K562 (cell line): ENCODE results near the gene SLC33A1. TPM values are rescaled to one million over a fixed set of nuclear protein-coding genes. Genes with fewer than 3 reads are reported as not detected.

ENCODE experiments used
- CREM ChIP-seq: IDR thresholded peaks from 2 replicates; pipeline ENCODE4 v1.6.1; 2014; ENCODE audit warnings: antibody characterized with exemption, low read depth
- DPF2 ChIP-seq: fragments of 450-650 bp; IDR thresholded peaks from 2 replicates; pipeline ENCODE4 v1.6.1; 2016
- L3MBTL2 ChIP-seq: fragments of 450-650 bp; IDR thresholded peaks from 2 replicates; pipeline ENCODE4 v1.6.1; 2016; ENCODE audit warnings: mild to moderate bottlenecking, moderate library complexity
- MBD2 ChIP-seq: sonication (generic); IDR thresholded peaks from 2 replicates; pipeline ENCODE4 v1.6.1; 2016; ENCODE audit warnings: low read depth, borderline replicate concordance
- MEF2A ChIP-seq: IDR thresholded peaks from 2 replicates; pipeline ENCODE4 v1.6.1; 2011; ENCODE audit warnings: low read depth, mild to moderate bottlenecking, low read length, moderate library complexity; ENCODE audit not compliant: control insufficient read depth
- MLLT1 ChIP-seq, 2 experiments: fragments of 450-650 bp; IDR thresholded peaks; 2 replicates each; pipeline ENCODE4 v1.6.1; 2016
- PML ChIP-seq: IDR thresholded peaks from 2 replicates; pipeline ENCODE4 v1.6.1; 2012; ENCODE audit warnings: low read length, inconsistent platforms
- POLR2A ChIP-seq: fragments of 450-650 bp; conservative IDR thresholded peaks from 2 replicates; pipeline ENCODE4 v1.6.1; 2016
- RNF2 ChIP-seq: sonication (generic); IDR thresholded peaks from 2 replicates; pipeline ENCODE4 v1.6.1; 2016
- SUPT5H ChIP-seq: fragments of 450-650 bp; IDR thresholded peaks from 2 replicates; pipeline ENCODE4 v1.6.1; 2016
- TAF1 ChIP-seq: IDR thresholded peaks from 2 replicates; pipeline ENCODE4 v1.6.1; 2011; ENCODE audit warnings: mild to moderate bottlenecking, low read length, moderate library complexity; ENCODE audit not compliant: insufficient read depth, control insufficient read depth, severe bottlenecking; ENCODE audit errors: extremely low read depth
- TRIM24 ChIP-seq, 2 experiments: fragments of 450-650 bp; IDR thresholded peaks; 2 replicates each; pipeline ENCODE4 v1.6.1; 2016
- polyA plus RNA-seq, 8 experiments: library from polyadenylated mRNA; depleted of rRNA in 4 of 8; stranded (reverse) in 5 of 8; unstranded in 3 of 8; fragments of >200 nt; fragmentation: Nextera tagmentation in 2 of 8; fragmentation: Illumina TruSeq in 1 of 8; extraction: Ambion mirVana in 2 of 8; extraction: Trizol in 1 of 8; gene quantifications; 2 replicates each; pipeline versions ENCODE4 v1.2.1 to v1.2.3, GENCODE V29; 2011 to 2014; ENCODE audit warnings: inconsistent platforms in 1 of 8, missing spikeins in 1 of 8
- total RNA-seq, 7 experiments: library from RNA; depleted of rRNA in 6 of 7; stranded (reverse); fragments of >200 nt in 6 of 7; fragmentation: Illumina TruSeq in 2 of 7; extraction: Trizol in 2 of 7; gene quantifications; 2 replicates each; pipeline versions ENCODE4 v1.2.1 to v1.2.3, GENCODE V29; 2011 to 2021; ENCODE audit warnings: low replicate concordance in 1 of 7
- TF ChIP-seq, protein P1 (sequence below), 2 experiments: IDR thresholded peaks; 2 replicates each; pipeline ENCODE4 v1.6.1; 2011; ENCODE audit warnings: borderline replicate concordance in 1 of 2, control low read depth in 1 of 2, low read depth in 1 of 2, low read length in 1 of 2, mild to moderate bottlenecking in 1 of 2, mixed read lengths in 1 of 2, moderate library complexity in 1 of 2; ENCODE audit not compliant: insufficient read depth in 1 of 2, insufficient read length in 1 of 2, poor library complexity in 1 of 2, severe bottlenecking in 1 of 2; ENCODE audit errors: extremely low read depth in 1 of 2
- TF ChIP-seq, protein P2 (sequence below), 3 experiments: fragments of 200-800 bp in 1 of 3; fragments of 250-450 bp in 1 of 3; fragments of 450-650 bp in 1 of 3; sonication (Bioruptor Pico) in 1 of 3; sonication (Bioruptor generic) in 1 of 3; formaldehyde crosslinking in 1 of 3; IDR thresholded peaks; 2 replicates each; pipeline versions ENCODE4 v1.6.1 to v1.8.0; 2016 to 2022; ENCODE audit warnings: mild to moderate bottlenecking in 2 of 3, missing genetic modification characterization in 2 of 3, missing compliant biosample characterization in 1 of 3, moderate library complexity in 1 of 3
- TF ChIP-seq, protein P3 (sequence below): sonication (generic); formaldehyde crosslinking; IDR thresholded peaks from 2 replicates; pipeline ENCODE4 v1.8.1; 2023; ENCODE audit warnings: mild to moderate bottlenecking, missing genetic modification reagents

SLC33A1 gene
- total and polyA plus RNA-seq, 9 of the 15 experiments (the other 6 are each of a cell fraction or from before 2014, with no cell fraction given): 6.2 to 26.8 (median 19.6) TPM

GRCh38 chr3:155828490-155829098 lies 25.6 kb downstream of the SLC33A1 start (continued):
- TF ChIP-seq, protein P1, sequence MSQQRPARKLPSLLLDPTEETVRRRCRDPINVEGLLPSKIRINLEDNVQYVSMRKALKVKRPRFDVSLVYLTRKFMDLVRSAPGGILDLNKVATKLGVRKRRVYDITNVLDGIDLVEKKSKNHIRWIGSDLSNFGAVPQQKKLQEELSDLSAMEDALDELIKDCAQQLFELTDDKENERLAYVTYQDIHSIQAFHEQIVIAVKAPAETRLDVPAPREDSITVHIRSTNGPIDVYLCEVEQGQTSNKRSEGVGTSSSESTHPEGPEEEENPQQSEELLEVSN (IDR thresholded peaks at IDR 0.05; ENCODE audit: borderline replicate concordance in 1 of 2, extremely low read depth in 1 of 2, insufficient read depth in 1 of 2, insufficient read length in 1 of 2, low read depth in 1 of 2, low read length in 1 of 2, poor library complexity in 1 of 2, severe bottlenecking in 1 of 2): peak in 1 of 2 experiments; percentile 25
- TF ChIP-seq POLR2A (0 out of 2 replicates have a peak, but pooled peaks have one; percentile 18), RNF2 (peak; percentile 60; the same call in 1 of the 2 replicates), DPF2 (peak; percentile 84), L3MBTL2 (peak; percentile 46; the same call in 1 of the 2 replicates), CREM (peak; percentile 65), MLLT1 (IDR thresholded peaks at IDR 0.05) (peak in 1 of 2 experiments; percentile 54; a peak in 1 of 4 replicates), TRIM24 (IDR thresholded peaks at IDR 0.05) (peak; percentile 46 to 47; a peak in 2 of 4 replicates), SUPT5H (0 out of 2 replicates have a peak, but pooled peaks have one; percentile 22), MBD2 (peak; percentile 60; the same call in 1 of the 2 replicates), TAF1 (peak; percentile 51), MEF2A (0 out of 2 replicates have a peak, but pooled peaks have one; percentile 16), PML (peak; percentile 41; the same call in 1 of the 2 replicates)
- TF ChIP-seq, protein P2, sequence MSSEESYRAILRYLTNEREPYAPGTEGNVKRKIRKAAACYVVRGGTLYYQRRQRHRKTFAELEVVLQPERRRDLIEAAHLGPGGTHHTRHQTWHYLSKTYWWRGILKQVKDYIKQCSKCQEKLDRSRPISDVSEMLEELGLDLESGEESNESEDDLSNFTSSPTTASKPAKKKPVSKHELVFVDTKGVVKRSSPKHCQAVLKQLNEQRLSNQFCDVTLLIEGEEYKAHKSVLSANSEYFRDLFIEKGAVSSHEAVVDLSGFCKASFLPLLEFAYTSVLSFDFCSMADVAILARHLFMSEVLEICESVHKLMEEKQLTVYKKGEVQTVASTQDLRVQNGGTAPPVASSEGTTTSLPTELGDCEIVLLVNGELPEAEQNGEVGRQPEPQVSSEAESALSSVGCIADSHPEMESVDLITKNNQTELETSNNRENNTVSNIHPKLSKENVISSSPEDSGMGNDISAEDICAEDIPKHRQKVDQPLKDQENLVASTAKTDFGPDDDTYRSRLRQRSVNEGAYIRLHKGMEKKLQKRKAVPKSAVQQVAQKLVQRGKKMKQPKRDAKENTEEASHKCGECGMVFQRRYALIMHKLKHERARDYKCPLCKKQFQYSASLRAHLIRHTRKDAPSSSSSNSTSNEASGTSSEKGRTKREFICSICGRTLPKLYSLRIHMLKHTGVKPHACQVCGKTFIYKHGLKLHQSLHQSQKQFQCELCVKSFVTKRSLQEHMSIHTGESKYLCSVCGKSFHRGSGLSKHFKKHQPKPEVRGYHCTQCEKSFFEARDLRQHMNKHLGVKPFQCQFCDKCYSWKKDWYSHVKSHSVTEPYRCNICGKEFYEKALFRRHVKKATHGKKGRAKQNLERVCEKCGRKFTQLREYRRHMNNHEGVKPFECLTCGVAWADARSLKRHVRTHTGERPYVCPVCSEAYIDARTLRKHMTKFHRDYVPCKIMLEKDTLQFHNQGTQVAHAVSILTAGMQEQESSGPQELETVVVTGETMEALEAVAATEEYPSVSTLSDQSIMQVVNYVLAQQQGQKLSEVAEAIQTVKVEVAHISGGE (CRISPR knock-in tag; IDR thresholded peaks at IDR 0.05): 0 out of 6 replicates have a peak, but pooled peaks of 1 of the 3 experiments have one; percentile 29
- TF ChIP-seq, protein P3, sequence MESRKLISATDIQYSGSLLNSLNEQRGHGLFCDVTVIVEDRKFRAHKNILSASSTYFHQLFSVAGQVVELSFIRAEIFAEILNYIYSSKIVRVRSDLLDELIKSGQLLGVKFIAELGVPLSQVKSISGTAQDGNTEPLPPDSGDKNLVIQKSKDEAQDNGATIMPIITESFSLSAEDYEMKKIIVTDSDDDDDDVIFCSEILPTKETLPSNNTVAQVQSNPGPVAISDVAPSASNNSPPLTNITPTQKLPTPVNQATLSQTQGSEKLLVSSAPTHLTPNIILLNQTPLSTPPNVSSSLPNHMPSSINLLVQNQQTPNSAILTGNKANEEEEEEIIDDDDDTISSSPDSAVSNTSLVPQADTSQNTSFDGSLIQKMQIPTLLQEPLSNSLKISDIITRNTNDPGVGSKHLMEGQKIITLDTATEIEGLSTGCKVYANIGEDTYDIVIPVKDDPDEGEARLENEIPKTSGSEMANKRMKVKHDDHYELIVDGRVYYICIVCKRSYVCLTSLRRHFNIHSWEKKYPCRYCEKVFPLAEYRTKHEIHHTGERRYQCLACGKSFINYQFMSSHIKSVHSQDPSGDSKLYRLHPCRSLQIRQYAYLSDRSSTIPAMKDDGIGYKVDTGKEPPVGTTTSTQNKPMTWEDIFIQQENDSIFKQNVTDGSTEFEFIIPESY (CRISPR knock-in tag): peak; percentile 32; the same call in 1 of the 2 replicates
